Breast epithelium (tissue), 3 donors: ENCODE data around the gene ASB8.

Source experiments
- POLR2A ChIP-seq: fragments of 450-650 bp; IDR thresholded peaks from one replicate; pipeline ENCODE4 v1.6.1; 2016; ENCODE audit warnings: antibody characterized with exemption, mild to moderate bottlenecking, moderate library complexity
- TF ChIP-seq, protein P1 (sequence below), 3 donors: fragments of 450-650 bp; IDR thresholded peaks; one replicate each; pipeline ENCODE4 v1.5.1; 2016 to 2017; ENCODE audit warnings: antibody characterized with exemption in 3 of 3, mild to moderate bottlenecking in 3 of 3, moderate library complexity in 3 of 3

DNA sequence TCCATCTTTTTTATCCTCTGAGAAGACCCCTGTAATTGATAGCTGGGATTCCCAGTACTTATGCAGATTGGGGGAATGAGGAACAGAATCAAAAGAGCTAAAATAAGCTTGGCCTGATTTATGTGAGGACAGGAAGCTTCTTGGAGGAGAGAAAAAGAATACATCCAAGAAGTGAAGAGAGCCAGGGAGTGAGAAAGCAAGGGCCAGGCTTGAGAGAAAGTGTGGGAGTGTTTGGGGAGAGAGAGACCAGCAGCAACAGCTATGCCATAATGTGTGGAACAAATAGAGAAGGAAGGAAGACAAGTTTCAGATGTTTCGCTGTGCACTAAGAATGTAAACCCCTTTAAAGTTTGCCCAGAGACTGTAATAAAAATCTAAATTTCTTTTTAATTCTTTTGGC is 22.2 kb upstream of the ASB8 start:
- TF ChIP-seq, protein P1, sequence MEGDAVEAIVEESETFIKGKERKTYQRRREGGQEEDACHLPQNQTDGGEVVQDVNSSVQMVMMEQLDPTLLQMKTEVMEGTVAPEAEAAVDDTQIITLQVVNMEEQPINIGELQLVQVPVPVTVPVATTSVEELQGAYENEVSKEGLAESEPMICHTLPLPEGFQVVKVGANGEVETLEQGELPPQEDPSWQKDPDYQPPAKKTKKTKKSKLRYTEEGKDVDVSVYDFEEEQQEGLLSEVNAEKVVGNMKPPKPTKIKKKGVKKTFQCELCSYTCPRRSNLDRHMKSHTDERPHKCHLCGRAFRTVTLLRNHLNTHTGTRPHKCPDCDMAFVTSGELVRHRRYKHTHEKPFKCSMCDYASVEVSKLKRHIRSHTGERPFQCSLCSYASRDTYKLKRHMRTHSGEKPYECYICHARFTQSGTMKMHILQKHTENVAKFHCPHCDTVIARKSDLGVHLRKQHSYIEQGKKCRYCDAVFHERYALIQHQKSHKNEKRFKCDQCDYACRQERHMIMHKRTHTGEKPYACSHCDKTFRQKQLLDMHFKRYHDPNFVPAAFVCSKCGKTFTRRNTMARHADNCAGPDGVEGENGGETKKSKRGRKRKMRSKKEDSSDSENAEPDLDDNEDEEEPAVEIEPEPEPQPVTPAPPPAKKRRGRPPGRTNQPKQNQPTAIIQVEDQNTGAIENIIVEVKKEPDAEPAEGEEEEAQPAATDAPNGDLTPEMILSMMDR (IDR thresholded peaks at IDR 0.05) = no peak
- TF ChIP-seq POLR2A = no peak
